ENCODE data around the gene MIB1.
"Not testable (repeated sequence)": the region's sequence is repeated elsewhere in the genome, so short reads cannot be mapped to it uniquely, and the experiment has no call there.

The MIB1 gene

DNA sequence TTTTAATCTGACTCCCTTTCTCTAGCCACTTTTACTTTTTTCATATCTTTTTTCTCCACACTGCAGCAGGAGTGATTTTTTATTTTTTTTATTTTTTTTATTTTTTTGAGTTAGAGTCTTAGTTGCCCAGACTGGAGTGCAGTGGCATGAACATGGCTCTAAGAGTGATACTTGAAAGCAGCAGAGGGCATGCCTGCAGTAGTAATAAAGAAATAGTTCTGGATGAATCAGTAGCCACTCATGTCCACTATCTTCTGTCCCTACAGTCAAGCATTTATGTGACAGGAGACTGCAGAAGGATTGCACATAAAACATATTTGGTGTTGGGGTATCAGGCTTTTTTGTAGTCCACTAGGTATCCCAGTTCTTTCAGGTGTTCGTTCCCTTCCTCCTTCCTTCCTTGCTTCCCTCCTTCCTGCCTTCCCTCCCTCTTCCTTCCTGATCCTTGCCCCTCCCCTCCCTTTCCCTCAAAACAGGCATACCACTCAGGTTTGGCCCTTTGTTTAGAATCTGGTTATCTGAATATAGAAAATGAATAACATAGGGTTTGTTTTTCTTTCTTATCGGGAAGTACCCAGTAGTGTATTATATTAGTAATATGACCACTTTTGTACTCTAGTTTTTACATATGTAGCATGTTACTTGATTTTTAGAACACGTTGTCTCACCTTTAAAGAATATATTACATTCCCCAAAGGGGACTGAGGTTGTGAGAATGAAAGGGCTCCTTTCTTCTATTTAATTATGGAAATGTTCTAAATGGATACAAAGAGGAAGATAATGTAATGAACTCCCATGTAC, 23.5 kb downstream of the MIB1 start:
- no CpG with 5 or more reads among the region's 3 CpGs for WGBS (ENCODE audit: insufficient coverage, insufficient read length)
- Histone ChIP-seq H3K27ac (ENCODE audit: low read length) (no peak overlapping the region), H3K27me3 (ENCODE audit: control insufficient read depth, insufficient read depth, low read length) (no peaks in the 10 kb centered on the region), H3K36me3 (ENCODE audit: control insufficient read depth, insufficient read depth, low read length) (peaks cover under 1% of the 10 kb centered on the region; the same call in 1 of the 2 replicates), H3K4me3 (ENCODE audit: low read length) (no peak overlapping the region), H3K4me1 (ENCODE audit: control insufficient read depth, insufficient read depth, low read length) (0 out of 2 replicates have a peak, but pooled peaks cover 1% of the 10 kb centered on the region), H3K9me3 (ENCODE audit: control insufficient read depth, insufficient read depth, low read length) (no peaks in the 10 kb centered on the region)
- DNase-seq (ENCODE audit: low read depth, low spot score), result no peak

DNA sequence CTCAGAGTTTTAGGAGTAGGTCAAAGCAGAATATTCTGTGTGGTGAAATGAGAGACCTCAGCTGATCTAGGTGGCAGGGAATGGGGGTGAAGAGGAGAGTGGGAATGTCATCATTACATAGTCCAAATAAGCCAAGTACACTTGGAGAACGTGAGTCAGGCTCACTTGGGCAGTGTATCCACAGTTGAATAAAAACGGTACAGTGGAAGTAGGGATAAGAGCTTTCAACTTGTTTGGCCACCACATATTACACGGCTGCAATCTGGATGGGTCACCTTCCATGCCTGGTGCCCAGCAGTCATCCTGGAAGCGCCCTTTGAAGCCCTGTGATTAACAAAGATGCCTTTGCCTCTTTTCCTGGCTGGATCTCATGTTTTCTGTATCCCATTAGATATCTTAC, 28.6 kb downstream of the MIB1 start:
- Histone ChIP-seq H3K4me3 (ENCODE audit: low read length) (no peak overlapping the region), H3K27me3 (ENCODE audit: control insufficient read depth, insufficient read depth, low read length) (no peaks in the 10 kb centered on the region), H3K4me1 (ENCODE audit: control insufficient read depth, insufficient read depth, low read length) (no peaks in the 10 kb centered on the region), H3K9me3 (ENCODE audit: control insufficient read depth, insufficient read depth, low read length) (no peaks in the 10 kb centered on the region), H3K27ac (ENCODE audit: low read length) (no peak overlapping the region), H3K36me3 (ENCODE audit: control insufficient read depth, insufficient read depth, low read length) (peaks cover 3% of the 10 kb centered on the region; the same call in 1 of the 2 replicates)
- WGBS (ENCODE audit: insufficient coverage, insufficient read length), result no CpG with 5 or more reads among the region's 4 CpGs
- DNase-seq (ENCODE audit: low read depth, low spot score), result no peak

DNA sequence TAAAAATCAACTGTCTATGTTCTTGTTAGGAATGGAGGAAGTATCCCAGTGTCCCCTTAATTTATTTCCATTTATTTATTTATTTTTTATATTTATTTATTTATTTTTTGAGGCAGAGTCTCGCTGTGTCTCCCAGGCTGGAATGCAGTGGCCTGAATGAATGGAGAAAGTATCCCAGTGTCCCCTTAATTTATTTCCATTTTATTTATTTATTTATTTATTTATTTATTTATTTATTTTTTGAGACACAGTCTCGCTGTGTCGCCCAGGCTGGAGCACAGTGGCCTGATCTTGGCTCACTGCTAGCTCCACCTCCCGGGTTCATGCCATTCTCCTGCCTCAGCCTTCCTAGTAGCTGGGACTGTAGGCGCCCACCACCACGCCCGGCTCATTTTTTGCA, 34.1 kb downstream of the MIB1 start:
- Histone ChIP-seq H3K4me1 (ENCODE audit: control insufficient read depth, insufficient read depth, low read length) (no peaks in the 10 kb centered on the region), H3K27me3 (ENCODE audit: control insufficient read depth, insufficient read depth, low read length) (no peaks in the 10 kb centered on the region), H3K36me3 (ENCODE audit: control insufficient read depth, insufficient read depth, low read length) (peaks cover 3% of the 10 kb centered on the region; the same call in 1 of the 2 replicates), H3K4me3 (ENCODE audit: low read length) (no peak overlapping the region), H3K27ac (ENCODE audit: low read length) (no peak overlapping the region), H3K9me3 (ENCODE audit: control insufficient read depth, insufficient read depth, low read length) (no peaks in the 10 kb centered on the region)
- no peak for DNase-seq (ENCODE audit: low read depth, low spot score)
- WGBS (ENCODE audit: insufficient coverage, insufficient read length), result no CpG with 5 or more reads among the region's 7 CpGs

DNA sequence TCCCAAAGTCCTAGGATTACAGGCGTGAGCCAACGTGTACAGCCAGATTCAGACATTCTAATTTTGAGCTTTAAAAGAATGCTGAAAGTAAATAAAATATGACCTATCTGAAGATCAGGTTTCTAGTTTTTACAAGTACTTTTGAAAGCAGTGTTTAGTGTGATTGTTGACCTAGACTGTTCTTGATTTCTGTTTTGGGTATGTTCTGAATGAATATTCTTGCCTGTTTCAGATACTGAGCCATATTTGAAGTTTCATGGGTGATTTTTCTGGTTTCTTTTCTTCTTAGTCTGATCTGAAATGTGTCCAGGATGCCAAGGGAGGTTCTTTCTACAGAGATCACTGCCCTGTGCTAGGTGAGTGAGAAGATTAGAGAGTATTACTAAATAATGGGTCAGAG, 37.2 kb downstream of the MIB1 start:
- no peak for DNase-seq (ENCODE audit: low read depth, low spot score)
- H3K9me3 ChIP-seq (ENCODE audit: control insufficient read depth, insufficient read depth, low read length), result no peaks in the 10 kb centered on the region
- H3K4me1 ChIP-seq (ENCODE audit: control insufficient read depth, insufficient read depth, low read length), result no peaks in the 10 kb centered on the region
- no peaks in the 10 kb centered on the region for H3K27me3 ChIP-seq (ENCODE audit: control insufficient read depth, insufficient read depth, low read length)
- no peak overlapping the region for H3K27ac ChIP-seq (ENCODE audit: low read length)
- peaks cover 3% of the 10 kb centered on the region; the same call in 1 of the 2 replicates for H3K36me3 ChIP-seq (ENCODE audit: control insufficient read depth, insufficient read depth, low read length)
- WGBS (ENCODE audit: insufficient coverage, insufficient read length), result no CpG with 5 or more reads among the region's 2 CpGs
- no peak overlapping the region for H3K4me3 ChIP-seq (ENCODE audit: low read length)

DNA sequence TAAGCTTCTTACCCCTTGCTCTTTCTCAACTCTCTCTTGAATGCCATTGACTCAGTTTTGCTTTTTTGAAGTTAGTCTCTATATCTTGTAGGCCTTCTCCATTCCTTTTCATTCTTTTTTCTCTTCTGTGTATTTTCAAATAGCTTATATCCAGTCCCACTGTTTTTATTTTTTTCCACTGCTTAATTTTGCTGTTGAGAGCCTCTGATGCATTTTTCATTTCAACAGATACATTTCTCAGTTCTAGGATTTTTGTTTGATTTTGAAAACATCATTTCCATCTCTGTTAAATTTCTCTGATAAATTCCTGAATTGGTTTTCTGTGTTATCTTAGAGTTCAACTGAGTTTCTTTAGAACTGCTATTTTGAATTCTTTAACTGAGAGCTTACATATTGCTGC, 45.9 kb downstream of the MIB1 start:
- H3K27ac ChIP-seq (ENCODE audit: low read length), result no peak overlapping the region
- H3K27me3 ChIP-seq (ENCODE audit: control insufficient read depth, insufficient read depth, low read length), result no peaks in the 10 kb centered on the region
- DNase-seq (ENCODE audit: low read depth, low spot score), result no peak
- no peaks in the 10 kb centered on the region for H3K9me3 ChIP-seq (ENCODE audit: control insufficient read depth, insufficient read depth, low read length)
- no peak overlapping the region for H3K4me3 ChIP-seq (ENCODE audit: low read length)
- 0 out of 2 replicates have a peak, but pooled peaks cover 5% of the 10 kb centered on the region for H3K36me3 ChIP-seq (ENCODE audit: control insufficient read depth, insufficient read depth, low read length)
- H3K4me1 ChIP-seq (ENCODE audit: control insufficient read depth, insufficient read depth, low read length), result no peaks in the 10 kb centered on the region

DNA sequence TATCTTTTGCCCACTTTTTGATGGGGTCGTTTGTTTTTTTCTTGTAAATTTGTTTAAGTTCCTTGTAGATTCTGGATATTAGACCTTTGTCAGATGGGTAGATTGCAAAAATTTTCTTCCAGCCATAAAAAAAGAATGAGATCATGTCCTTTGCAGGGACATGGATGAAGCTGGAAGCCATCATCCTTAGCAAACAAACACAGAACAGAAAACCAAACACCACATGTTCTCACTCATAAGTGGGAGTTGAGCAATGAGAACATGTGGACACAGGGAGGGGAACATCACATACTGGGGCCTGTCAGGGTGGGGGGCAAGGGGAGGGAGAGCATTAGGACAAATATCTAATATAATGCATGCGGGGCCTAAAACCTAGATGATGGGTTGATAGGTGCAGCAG, 55.5 kb downstream of the MIB1 start:
- WGBS (ENCODE audit: insufficient coverage, insufficient read length), result no CpG with 5 or more reads among the region's 2 CpGs
- not testable (repeated sequence) for H3K9me3 ChIP-seq (ENCODE audit: control insufficient read depth, insufficient read depth, low read length); H3K36me3 ChIP-seq (ENCODE audit: control insufficient read depth, insufficient read depth, low read length)

DNA sequence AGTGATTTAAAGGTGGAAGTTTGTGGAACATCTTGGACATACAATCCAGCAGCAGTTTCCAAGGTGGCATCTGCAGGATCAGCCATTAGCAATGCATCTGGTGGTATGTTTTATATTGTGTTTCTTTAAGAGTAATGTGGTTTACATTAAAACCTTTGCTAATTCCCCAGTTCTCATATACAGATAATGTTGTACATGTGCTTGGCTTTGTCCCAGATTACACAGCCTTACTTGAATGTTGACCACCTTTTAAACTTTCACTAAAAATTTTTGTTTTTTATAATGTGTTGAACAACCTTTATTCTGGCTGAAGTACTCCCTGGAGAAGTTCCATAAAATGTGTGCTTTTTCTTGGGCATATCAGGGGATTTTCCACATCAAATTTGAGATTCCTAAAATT, 57.5 kb downstream of the MIB1 start:
- Histone ChIP-seq H3K4me1 (ENCODE audit: control insufficient read depth, insufficient read depth, low read length) (no peaks in the 10 kb centered on the region), H3K36me3 (ENCODE audit: control insufficient read depth, insufficient read depth, low read length) (no peaks in the 10 kb centered on the region), H3K4me3 (ENCODE audit: low read length) (no peak overlapping the region), H3K27me3 (ENCODE audit: control insufficient read depth, insufficient read depth, low read length) (no peaks in the 10 kb centered on the region), H3K9me3 (ENCODE audit: control insufficient read depth, insufficient read depth, low read length) (no peaks in the 10 kb centered on the region), H3K27ac (ENCODE audit: low read length) (no peak overlapping the region)
- DNase-seq (ENCODE audit: low read depth, low spot score), result no peak

More for the DNA sequence above, 55.5 kb downstream of the MIB1 start:
- not testable (repeated sequence) for H3K4me3 ChIP-seq (ENCODE audit: low read length); H3K27me3 ChIP-seq (ENCODE audit: control insufficient read depth, insufficient read depth, low read length); H3K4me1 ChIP-seq (ENCODE audit: control insufficient read depth, insufficient read depth, low read length); DNase-seq (ENCODE audit: low read depth, low spot score); H3K27ac ChIP-seq (ENCODE audit: low read length)

DNA sequence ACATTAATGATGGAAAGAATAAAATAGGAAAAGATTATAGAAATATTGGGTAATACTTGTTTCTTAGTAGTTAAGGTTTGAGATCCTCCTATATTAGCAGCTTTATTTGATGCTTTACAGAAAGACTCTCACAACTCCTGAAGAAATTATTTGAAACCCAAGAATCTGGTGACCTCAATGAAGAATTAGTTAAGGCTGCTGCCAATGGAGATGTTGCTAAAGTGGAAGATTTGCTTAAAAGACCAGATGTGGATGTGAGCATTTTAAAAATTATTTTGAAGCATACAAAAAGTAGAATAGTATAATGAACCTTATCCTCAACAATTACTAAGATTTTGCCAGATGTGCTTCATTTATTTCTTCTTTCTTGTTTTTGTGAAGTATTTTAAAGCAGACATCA, 59.1 kb downstream of the MIB1 start:
- H3K27me3 ChIP-seq (ENCODE audit: control insufficient read depth, insufficient read depth, low read length), result no peaks in the 10 kb centered on the region
- no peak overlapping the region for H3K27ac ChIP-seq (ENCODE audit: low read length)
- no peaks in the 10 kb centered on the region for H3K36me3 ChIP-seq (ENCODE audit: control insufficient read depth, insufficient read depth, low read length)
- DNase-seq (ENCODE audit: low read depth, low spot score), result no peak
- H3K9me3 ChIP-seq (ENCODE audit: control insufficient read depth, insufficient read depth, low read length), result no peaks in the 10 kb centered on the region
- no peak overlapping the region for H3K4me3 ChIP-seq (ENCODE audit: low read length)
- no peaks in the 10 kb centered on the region for H3K4me1 ChIP-seq (ENCODE audit: control insufficient read depth, insufficient read depth, low read length)

DNA sequence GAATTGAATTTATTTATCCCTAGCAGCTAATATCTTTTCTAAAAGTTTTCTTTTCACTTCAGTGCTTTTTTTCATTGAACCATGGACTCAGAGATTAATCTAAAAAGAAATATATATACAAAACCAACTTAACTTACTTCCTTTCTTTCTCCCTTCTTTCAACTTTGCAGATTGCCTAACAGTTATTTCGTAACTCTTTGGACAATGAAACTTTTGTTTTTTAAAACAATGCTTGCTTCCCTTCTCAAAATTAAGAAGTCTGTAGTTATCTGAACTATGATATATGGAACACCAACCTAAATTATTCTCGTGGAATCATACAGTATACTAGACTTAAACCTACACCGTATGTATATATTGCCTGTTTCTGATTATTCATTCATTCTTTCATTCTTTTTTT, 62.9 kb downstream of the MIB1 start:
- no peaks in the 10 kb centered on the region for H3K4me1 ChIP-seq (ENCODE audit: control insufficient read depth, insufficient read depth, low read length)
- no peaks in the 10 kb centered on the region for H3K36me3 ChIP-seq (ENCODE audit: control insufficient read depth, insufficient read depth, low read length)
- no peak overlapping the region for H3K27ac ChIP-seq (ENCODE audit: low read length)
- H3K4me3 ChIP-seq (ENCODE audit: low read length), result no peak overlapping the region
- no peak for DNase-seq (ENCODE audit: low read depth, low spot score)
- WGBS (ENCODE audit: insufficient coverage, insufficient read length), result 100% methylated on average over 1 of the region's 3 CpGs
- H3K9me3 ChIP-seq (ENCODE audit: control insufficient read depth, insufficient read depth, low read length), result no peaks in the 10 kb centered on the region
- H3K27me3 ChIP-seq (ENCODE audit: control insufficient read depth, insufficient read depth, low read length), result no peaks in the 10 kb centered on the region

DNA sequence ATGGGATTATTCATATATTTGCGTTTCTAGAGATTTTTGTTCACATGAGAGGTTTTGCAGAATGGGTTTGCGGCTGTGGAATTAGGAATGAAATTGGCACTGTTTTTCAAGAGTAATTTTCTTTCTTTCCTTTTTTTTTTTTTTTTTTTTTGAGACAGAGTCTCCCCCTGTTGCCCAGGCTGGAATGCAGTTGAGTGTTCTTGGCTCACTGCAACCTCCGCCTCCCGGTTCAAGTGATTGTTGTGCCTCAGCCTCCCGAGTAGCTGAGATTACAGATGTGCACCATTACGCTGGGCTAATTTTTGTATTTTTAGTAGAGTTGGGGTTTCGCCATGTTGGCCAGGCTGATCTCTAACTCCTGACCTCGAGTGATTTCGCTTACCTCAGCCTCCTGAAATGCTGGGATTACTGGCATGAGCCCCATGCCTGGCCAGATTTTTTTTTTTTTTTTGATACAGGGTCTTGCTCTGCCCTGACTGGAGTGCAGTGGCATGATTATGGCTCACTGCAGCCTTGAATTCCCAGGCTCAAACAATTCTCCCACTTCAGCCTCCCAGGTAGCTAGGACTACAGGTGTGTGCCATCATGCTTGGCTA, 65.3 kb downstream of the MIB1 start:
- Histone ChIP-seq H3K36me3 (ENCODE audit: control insufficient read depth, insufficient read depth, low read length) (no peaks in the 10 kb centered on the region), H3K4me1 (ENCODE audit: control insufficient read depth, insufficient read depth, low read length) (no peaks in the 10 kb centered on the region), H3K27me3 (ENCODE audit: control insufficient read depth, insufficient read depth, low read length) (no peaks in the 10 kb centered on the region), H3K9me3 (ENCODE audit: control insufficient read depth, insufficient read depth, low read length) (no peaks in the 10 kb centered on the region), H3K4me3 (ENCODE audit: low read length) (no peak overlapping the region), H3K27ac (ENCODE audit: low read length) (no peak overlapping the region)
- DNase-seq (ENCODE audit: low read depth, low spot score), result no peak
- WGBS (ENCODE audit: insufficient coverage, insufficient read length), result no CpG with 5 or more reads among the region's 9 CpGs

DNA sequence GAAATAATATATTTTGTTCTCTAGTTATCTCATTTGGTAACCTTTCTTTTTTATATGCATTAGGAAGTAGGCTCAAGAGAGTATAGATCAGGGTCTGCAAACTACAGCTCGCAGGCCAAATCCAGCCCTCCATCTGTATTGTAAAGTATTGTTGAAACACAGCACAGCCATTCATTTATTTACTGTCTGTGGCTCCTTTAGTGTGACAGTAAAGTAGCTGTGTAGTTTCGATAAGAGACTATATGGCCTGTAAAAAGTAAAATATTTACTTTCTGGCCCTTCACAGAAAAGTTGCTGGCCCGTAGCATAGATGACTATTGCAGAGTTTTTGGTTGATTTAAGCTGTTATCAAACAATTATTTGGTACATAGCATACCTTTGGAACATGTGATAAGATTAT, 67.6 kb downstream of the MIB1 start:
- WGBS (ENCODE audit: insufficient coverage, insufficient read length), result no CpG with 5 or more reads among the region's 3 CpGs
- Histone ChIP-seq H3K4me3 (ENCODE audit: low read length) (no peak overlapping the region), H3K36me3 (ENCODE audit: control insufficient read depth, insufficient read depth, low read length) (no peaks in the 10 kb centered on the region), H3K27ac (ENCODE audit: low read length) (no peak overlapping the region), H3K27me3 (ENCODE audit: control insufficient read depth, insufficient read depth, low read length) (no peaks in the 10 kb centered on the region), H3K9me3 (ENCODE audit: control insufficient read depth, insufficient read depth, low read length) (no peaks in the 10 kb centered on the region), H3K4me1 (ENCODE audit: control insufficient read depth, insufficient read depth, low read length) (no peaks in the 10 kb centered on the region)
- DNase-seq (ENCODE audit: low read depth, low spot score), result no peak
